Fibroblast of mammary gland (primary cell): Measurements from ENCODE around the gene HECTD1.

Experiments used
- DNase-seq: peaks from one replicate; pipeline ENCODE4 v3.0.0-alpha.2; 2010; ENCODE audit warnings: low read depth
- H3K4me3 ChIP-seq: 2 replicates; pipeline ENCODE4 v1.5.1; 2011; ENCODE audit warnings: low read depth, mild to moderate bottlenecking, low read length, moderate library complexity; ENCODE audit not compliant: control insufficient read depth
- CTCF ChIP-seq: conservative IDR thresholded peaks from 2 replicates; pipeline ENCODE4 v1.5.1; 2011; ENCODE audit warnings: low read depth, low read length, inconsistent platforms; ENCODE audit not compliant: control insufficient read depth, insufficient read depth

The HECTD1 gene

GRCh38 chr14:31174433-31174832 lies 33.2 kb downstream of the HECTD1 start:
- no peak for TF ChIP-seq CTCF
- H3K4me3 ChIP-seq, result no peak overlapping the region
- no peak for DNase-seq

GRCh38 chr14:31173120-31173837 lies 34.3 kb downstream of the HECTD1 start:
- H3K4me3 ChIP-seq, result no peak overlapping the region
- TF ChIP-seq CTCF, result no peak
- no peak for DNase-seq

GRCh38 chr14:31172084-31172483 lies 35.5 kb downstream of the HECTD1 start:
- TF ChIP-seq CTCF, result no peak
- DNase-seq, result peak; percentile 20
- no peak overlapping the region for H3K4me3 ChIP-seq

GRCh38 chr14:31170411-31170810 lies 37.2 kb downstream of the HECTD1 start:
- TF ChIP-seq CTCF, result no peak
- DNase-seq, result no peak
- no peak overlapping the region for H3K4me3 ChIP-seq

GRCh38 chr14:31169877-31170276 lies 37.7 kb downstream of the HECTD1 start:
- DNase-seq, result no peak
- no peak for TF ChIP-seq CTCF
- H3K4me3 ChIP-seq, result no peak overlapping the region

- H3K4me3 ChIP-seq, result no peak overlapping the region
- DNase-seq, result no peak
- no peak for TF ChIP-seq CTCF
These were observed 40.6 kb downstream of the HECTD1 start for GRCh38 chr14:31167032-31167431.

GRCh38 chr14:31166271-31166561 lies 41.4 kb downstream of the HECTD1 start:
- TF ChIP-seq CTCF, result no peak
- no peak overlapping the region for H3K4me3 ChIP-seq
- DNase-seq, result no peak
